GM21825 (cell line): ENCODE measurements around the gene LYPD4.

ENCODE experiments used
- ATAC-seq: cut with Tn5 transposase; IDR thresholded peaks from one replicate; pipeline ENCODE4 v1.9.1; 2021; ENCODE audit warnings: mild to moderate bottlenecking, moderate library complexity; ENCODE audit not compliant: unreplicated experiment

Gene LYPD4

DNA sequence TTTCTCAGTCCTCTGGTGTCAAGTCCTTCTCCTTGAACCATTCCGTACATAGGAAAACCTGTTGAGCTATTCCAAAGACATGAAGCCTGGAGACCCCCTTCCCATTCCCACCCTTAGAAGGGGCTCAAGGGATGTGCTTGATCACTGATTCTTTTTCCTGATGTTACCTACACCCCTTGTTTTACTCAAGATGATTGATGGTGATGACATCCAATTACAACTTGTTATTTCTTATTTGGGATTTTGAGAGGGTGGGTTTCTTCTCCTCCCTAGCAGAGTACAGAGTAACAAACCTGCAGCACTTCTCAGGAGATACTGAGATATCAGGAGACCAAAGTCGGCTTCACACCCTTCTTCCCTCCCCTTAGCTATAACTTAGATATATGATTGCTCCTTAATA lies 8.9 kb upstream of the LYPD4 start:
- ATAC-seq, result no peak

DNA sequence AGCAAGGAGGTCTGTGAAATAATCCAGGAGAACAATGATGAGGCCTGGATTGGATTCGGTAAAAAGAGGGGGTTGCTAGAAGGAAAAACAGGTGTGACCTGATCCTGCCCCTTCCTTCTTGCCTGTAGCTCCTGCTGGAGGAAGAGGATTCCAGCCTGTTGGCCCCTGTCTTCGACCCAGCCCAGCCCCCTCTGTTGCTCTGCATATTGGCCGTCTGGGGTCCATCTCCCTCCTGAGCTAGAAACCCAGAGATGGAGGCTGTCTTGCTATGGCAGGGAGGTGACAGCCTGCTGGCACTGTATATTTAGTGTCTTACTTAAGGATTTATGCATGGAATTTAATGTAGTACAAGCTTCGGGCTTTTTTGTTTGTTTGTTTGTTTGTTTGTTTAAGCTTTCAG lies 7.0 kb upstream of the LYPD4 start:
- no peak for ATAC-seq

GRCh38 chr19:41850381-41850780 lies 5.9 kb upstream of the LYPD4 start:
- ATAC-seq, result no peak

GRCh38 chr19:41849067-41849466 lies 4.6 kb upstream of the LYPD4 start:
- no peak for ATAC-seq

DNA sequence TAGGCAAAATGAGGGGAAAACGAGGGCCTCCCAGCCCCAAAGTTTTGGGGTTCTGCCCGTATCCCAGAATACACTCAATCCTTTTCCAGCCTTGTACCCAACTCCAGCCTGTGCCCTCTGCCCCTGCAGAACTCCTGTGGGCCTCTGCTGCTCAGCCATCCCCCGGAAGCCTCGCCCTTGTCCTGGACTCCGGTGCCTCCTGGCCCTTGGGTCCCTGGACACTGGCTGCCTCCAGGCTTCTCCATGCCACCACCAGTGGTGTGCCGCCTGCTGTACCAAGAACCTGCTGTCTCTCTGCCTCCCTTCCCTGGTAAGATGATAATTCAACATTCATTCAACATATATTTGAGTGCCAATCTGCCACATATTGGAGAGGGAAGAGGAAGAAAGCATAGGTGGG lies 4.2 kb upstream of the LYPD4 start:
- no peak for ATAC-seq

DNA sequence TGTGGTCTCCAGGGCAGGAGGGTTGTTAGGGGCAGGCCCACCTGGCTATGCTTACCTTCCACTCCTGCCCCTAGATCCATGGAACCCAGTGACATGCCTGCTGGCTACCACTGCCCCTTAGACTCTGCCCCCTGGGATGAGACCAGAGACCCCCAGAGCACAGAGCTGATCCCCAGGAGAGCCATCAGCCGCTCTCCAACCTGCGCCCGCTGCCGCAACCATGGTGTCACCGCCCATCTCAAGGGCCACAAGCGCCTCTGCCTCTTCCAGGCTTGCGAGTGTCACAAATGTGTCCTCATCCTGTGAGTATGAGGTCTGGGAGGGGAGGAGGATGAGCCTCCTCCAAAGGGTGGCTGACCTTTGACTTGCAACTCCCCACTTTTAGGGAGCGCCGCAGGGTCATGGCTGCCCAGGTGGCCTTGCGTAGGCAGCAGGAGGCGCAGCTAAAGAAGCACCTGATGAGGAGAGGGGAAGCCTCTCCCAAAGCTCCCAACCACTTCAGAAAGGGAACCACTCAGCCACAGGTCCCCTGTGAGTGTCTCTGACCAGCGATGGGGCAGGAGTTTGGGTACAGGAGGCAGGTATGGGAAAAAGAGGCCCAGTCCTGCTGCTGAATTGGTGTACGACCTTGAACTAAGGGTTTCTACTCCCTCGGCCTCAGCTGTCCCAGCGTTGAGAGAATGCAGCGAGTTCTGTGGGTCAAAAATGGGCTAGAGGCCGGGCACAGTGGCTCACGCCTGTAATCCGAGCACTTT lies 3.0 kb upstream of the LYPD4 start:
- no peak for ATAC-seq

DNA sequence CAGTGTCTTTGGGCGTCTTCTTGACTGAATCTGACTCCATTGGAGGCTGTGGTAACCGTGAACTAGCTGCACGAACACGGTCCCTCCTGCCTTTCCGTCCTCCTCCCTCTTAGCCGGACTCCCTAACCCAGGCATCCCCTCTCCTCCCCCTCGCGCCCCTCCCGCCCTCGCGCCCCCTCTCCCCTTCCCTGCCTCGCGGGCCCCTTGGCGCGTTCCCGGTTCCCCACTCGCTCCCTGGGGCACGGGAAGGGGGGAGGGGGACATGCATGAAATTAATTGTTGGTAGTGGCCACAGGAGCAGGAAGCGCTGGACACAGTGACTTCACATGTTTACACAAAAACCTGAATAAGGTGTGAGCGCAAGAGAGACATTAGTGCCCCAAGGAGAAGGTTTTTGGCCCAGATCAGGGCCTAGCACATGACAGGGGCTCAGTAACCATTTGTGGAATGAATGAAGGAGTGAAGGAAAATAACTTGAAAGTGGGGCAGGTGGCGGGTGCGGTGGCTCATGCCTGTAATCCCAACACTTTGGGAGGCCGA lies 638 bp upstream of the LYPD4 start:
- no peak for ATAC-seq

DNA sequence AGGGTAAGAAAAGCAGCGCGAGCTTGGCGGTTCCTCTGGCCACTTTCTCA lies 343 bp upstream of the LYPD4 start, which contains the start of gene DMRTC2:
Gene DMRTC2 (plus strand): TSS at position 42 of the 50 bp plus-strand sequence. CDS start 2,387 bp downstream, outside the sequence.
- ATAC-seq, result no peak

DNA sequence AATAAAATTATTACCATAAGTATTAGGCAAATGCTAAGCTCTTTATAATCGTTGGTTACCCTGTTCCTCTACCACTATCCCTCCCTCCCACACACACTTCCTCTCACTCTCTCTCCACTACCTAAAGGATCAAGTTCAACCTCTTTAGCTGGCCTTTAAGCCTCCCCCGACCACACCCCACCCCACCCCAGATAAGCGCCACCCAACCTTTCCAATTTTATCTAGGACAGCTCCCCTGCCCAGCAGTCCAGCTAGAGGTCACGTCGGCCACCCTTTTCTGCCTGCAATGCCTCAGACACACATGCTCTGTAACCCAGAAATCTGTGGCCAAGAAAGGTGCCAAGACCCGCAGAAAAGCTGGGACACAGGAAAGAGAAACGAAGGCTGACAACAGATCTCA lies 1.1 kb downstream of the LYPD4 start:
- ATAC-seq, result no peak

GRCh38 chr19:41839211-41839610 lies 5.3 kb downstream of the LYPD4 start:
- ATAC-seq, result no peak

GRCh38 chr19:41837981-41838708 lies 6.3 kb downstream of the LYPD4 start:
- no peak for ATAC-seq

- ATAC-seq, result no peak
Measured at GRCh38 chr19:41821003-41821735, 23.3 kb downstream of the LYPD4 start.

DNA sequence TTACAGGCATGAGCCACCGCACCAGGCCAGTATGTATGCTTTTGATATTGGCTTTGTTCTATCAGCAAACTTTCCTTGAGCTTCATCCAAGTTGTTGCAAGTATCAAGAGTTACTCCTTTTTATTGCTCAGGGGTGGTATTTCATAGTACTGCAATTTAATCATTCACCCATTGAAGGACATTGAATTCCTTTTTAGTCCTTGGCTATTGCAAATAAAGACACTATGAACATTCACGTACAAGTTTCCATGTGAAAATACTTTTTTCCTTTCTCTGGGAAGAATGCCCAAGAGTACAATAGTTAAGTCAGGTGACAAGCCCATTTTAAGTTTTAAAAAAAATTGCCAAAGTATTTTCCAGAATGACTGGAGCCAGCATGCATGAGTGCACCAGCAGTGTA lies 27.7 kb downstream of the LYPD4 start:
- no peak for ATAC-seq

DNA sequence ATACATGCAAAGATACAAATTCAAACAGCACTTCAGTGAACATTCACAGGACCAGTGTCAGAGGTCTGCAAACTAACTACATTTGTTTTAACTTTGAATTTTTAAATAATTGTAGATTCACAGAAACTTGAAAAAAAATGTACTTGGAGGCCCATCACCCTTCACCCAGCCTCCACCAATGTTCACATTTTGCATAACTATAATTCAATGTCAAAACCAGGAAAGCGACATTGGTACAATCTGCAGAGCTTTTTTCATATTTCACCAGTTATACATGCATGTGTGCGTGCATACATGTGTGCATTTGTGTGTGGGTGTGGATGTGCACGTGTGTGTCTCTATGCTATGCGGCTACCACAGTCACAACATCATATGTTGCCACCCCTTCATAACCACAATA lies 29.2 kb downstream of the LYPD4 start:
- ATAC-seq, result no peak

- ATAC-seq, result no peak
Measured at GRCh38 chr19:41813911-41814310, 30.6 kb downstream of the LYPD4 start.

DNA sequence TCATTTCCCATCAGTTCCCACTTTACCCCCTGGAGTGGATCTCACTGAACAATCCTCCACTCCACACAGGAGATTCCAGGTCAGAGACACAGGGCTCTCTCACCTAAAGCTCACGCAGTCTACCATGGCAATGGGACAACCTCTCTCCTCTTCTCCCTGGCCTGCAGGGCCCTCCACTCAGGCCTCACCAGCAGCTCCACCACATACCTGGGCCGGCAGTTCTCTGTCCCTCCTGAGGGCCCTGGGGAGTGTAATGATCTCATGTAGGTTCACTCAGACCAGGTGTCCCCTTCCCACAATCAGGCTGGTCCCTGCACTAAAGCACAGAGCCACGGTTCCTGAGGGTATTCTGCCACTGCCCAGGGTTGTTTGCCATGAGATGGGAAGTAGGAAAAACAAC lies 32.5 kb downstream of the LYPD4 start:
- no peak for ATAC-seq

DNA sequence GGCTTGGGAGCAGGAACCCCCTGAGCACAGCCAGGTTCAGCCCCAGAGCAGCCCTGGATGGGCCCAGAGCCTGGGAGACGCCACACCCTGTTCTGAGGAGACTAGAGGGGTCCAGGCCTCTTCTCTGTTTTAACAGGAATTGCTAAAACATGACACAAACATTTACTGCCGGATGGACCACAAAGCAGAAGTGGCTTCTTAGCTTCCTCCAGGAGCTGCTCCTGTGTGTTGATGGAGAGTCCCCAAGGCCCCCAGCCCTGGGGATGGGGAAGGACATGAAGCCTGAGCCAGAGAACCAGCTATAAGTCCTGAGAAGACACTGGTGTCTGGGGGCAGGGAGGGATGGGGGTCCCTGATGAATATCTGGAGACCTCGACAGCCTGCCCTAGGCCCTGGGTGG lies 33.4 kb downstream of the LYPD4 start:
- no peak for ATAC-seq

DNA sequence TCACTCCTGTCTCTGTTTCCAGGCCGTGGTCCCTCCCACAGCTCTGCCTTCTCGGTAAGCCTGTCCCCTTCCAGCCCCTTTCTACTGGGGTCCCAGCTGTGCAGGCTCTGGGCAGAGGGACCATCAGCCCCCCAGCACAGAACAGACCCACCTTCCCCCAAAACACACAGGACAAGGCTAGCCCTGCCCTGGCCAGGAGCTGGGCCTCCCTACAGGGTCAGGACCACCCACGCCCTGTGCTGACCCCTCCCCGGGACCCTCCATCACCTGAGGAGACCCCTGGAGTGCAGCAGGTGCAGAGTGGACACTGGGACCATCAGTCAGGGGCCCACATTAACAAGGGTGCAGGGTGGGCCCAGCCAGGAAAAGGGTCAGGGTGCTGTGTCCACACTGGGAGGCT lies 34.2 kb downstream of the LYPD4 start:
- ATAC-seq, result no peak

DNA sequence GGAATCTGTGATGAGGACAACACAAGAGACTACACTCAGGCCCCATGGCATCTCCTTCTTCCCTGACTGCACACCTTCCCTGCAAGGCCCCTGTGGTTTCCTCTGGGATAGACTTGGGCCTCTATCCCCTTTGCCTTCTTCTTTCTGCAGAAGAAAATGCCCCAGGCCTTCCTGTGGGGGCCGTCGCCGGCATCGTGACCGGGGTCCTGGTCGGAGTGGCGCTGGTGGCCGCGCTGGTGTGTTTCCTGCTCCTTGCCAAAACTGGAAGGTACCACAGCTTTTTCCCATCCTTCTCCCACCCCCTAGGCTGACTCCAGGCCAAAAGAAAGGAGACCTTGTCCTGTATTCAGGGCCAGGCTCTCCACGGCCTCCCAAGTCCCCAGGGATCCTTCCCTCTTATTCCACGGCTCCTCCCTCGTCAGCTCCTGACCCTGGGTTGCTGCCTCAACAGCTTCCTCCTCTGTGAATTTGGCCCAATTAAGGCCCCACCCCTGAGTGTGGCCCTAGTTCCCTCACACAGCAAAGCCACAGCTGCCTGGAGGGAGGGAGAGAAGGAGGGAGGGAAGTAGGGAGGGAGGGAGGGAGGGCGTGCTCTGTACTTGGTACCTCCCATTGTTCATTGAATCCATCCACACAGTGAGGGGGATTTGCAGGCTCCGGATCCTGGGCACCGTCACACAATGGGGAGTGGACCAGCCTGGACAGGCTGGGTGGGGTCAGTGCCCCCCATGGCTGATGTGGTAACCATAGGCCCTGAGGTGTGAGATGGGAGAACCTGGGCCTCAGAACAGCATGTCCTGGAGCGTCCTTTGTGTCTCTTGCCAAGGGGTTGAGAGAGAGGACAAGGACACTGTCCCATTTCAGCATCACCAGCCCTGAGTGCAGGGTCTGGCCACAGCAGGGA lies 35.6 kb downstream of the LYPD4 start:
- ATAC-seq, result no peak

- ATAC-seq, result no peak
Measured at GRCh38 chr19:41807176-41807575, 37.3 kb downstream of the LYPD4 start.

GRCh38 chr19:41804336-41804735 lies 40.1 kb downstream of the LYPD4 start:
- no peak for ATAC-seq
